Measurements from ENCODE around the gene DSCAM. TPM values are rescaled to one million over a fixed set of nuclear protein-coding genes. Genes with fewer than 3 reads are reported as not detected.

DSCAM gene
- total RNA-seq, 1 donor: not detected

- no peak overlapping the region for H3K27ac ChIP-seq (ENCODE audit: low read depth, low read length)
- H3K4me2 ChIP-seq (ENCODE audit: insufficient read depth, low read length): no peak overlapping the region
- H3K79me2 ChIP-seq (ENCODE audit: insufficient read depth, low read length): no peaks in the 10 kb centered on the region
- no peaks in the 10 kb centered on the region for H3K4me1 ChIP-seq (ENCODE audit: insufficient read depth, low read length)
- no peaks in the 10 kb centered on the region for H3K9me3 ChIP-seq (ENCODE audit: low read depth, low read length)
- no peak overlapping the region for H3K4me3 ChIP-seq (ENCODE audit: insufficient read depth, low read length)
- no peaks in the 10 kb centered on the region for H3K36me3 ChIP-seq (ENCODE audit: insufficient read depth, low read length)
- no peak for DNase-seq (ENCODE audit: insufficient read length, low spot score, missing footprints)
- H4K20me1 ChIP-seq (ENCODE audit: insufficient read depth, low read length): no peaks in the 10 kb centered on the region
- TF ChIP-seq CTCF (IDR thresholded peaks at IDR 0.05; ENCODE audit: extremely low read depth, low read depth, low read length): no peak
- no peaks in the 10 kb centered on the region for H3K27me3 ChIP-seq (ENCODE audit: insufficient read depth, low read length)
- H2AFZ ChIP-seq (ENCODE audit: low read length): no peak overlapping the region
Measured at GRCh38 chr21:40555021-40555528, 291.9 kb downstream of the DSCAM start.

GRCh38 chr21:40553781-40554180, 293.2 kb downstream of the DSCAM start:
- H3K79me2 ChIP-seq (ENCODE audit: insufficient read depth, low read length): no peaks in the 10 kb centered on the region
- no peak for DNase-seq (ENCODE audit: insufficient read length, low spot score, missing footprints)
- no peak overlapping the region for H3K4me2 ChIP-seq (ENCODE audit: insufficient read depth, low read length)
- no peak for TF ChIP-seq CTCF (IDR thresholded peaks at IDR 0.05; ENCODE audit: extremely low read depth, low read depth, low read length)
- no peaks in the 10 kb centered on the region for H3K4me1 ChIP-seq (ENCODE audit: insufficient read depth, low read length)
- H3K4me3 ChIP-seq (ENCODE audit: insufficient read depth, low read length): no peak overlapping the region
- no peaks in the 10 kb centered on the region for H3K36me3 ChIP-seq (ENCODE audit: insufficient read depth, low read length)
- peaks cover 2% of the 10 kb centered on the region for H3K9me3 ChIP-seq (ENCODE audit: low read depth, low read length)
- no peaks in the 10 kb centered on the region for H3K27me3 ChIP-seq (ENCODE audit: insufficient read depth, low read length)
- no peak overlapping the region for H3K27ac ChIP-seq (ENCODE audit: low read depth, low read length)
- H4K20me1 ChIP-seq (ENCODE audit: insufficient read depth, low read length): no peaks in the 10 kb centered on the region
- H2AFZ ChIP-seq (ENCODE audit: low read length): no peak overlapping the region

- TF ChIP-seq CTCF (IDR thresholded peaks at IDR 0.05; ENCODE audit: extremely low read depth, low read depth, low read length): no peak
- H3K27ac ChIP-seq (ENCODE audit: low read depth, low read length): no peak overlapping the region
- no peaks in the 10 kb centered on the region for H3K36me3 ChIP-seq (ENCODE audit: insufficient read depth, low read length)
- H3K4me2 ChIP-seq (ENCODE audit: insufficient read depth, low read length): no peak overlapping the region
- no peaks in the 10 kb centered on the region for H3K4me1 ChIP-seq (ENCODE audit: insufficient read depth, low read length)
- H3K4me3 ChIP-seq (ENCODE audit: insufficient read depth, low read length): no peak overlapping the region
- peaks cover 6% of the 10 kb centered on the region for H3K9me3 ChIP-seq (ENCODE audit: low read depth, low read length)
- H3K27me3 ChIP-seq (ENCODE audit: insufficient read depth, low read length): no peaks in the 10 kb centered on the region
- H4K20me1 ChIP-seq (ENCODE audit: insufficient read depth, low read length): no peaks in the 10 kb centered on the region
- no peak for DNase-seq (ENCODE audit: insufficient read length, low spot score, missing footprints)
- H2AFZ ChIP-seq (ENCODE audit: low read length): no peak overlapping the region
- H3K79me2 ChIP-seq (ENCODE audit: insufficient read depth, low read length): no peaks in the 10 kb centered on the region
Measured at GRCh38 chr21:40547906-40548513, 298.9 kb downstream of the DSCAM start.

GRCh38 chr21:40546647-40547046, 300.3 kb downstream of the DSCAM start:
- Histone ChIP-seq H3K79me2 (ENCODE audit: insufficient read depth, low read length) (no peaks in the 10 kb centered on the region), H3K27me3 (ENCODE audit: insufficient read depth, low read length) (no peaks in the 10 kb centered on the region), H3K4me2 (ENCODE audit: insufficient read depth, low read length) (no peak overlapping the region), H3K4me1 (ENCODE audit: insufficient read depth, low read length) (no peaks in the 10 kb centered on the region), H2AFZ (ENCODE audit: low read length) (no peak overlapping the region), H3K9me3 (ENCODE audit: low read depth, low read length) (peaks cover 7% of the 10 kb centered on the region), H3K36me3 (ENCODE audit: insufficient read depth, low read length) (no peaks in the 10 kb centered on the region), H4K20me1 (ENCODE audit: insufficient read depth, low read length) (no peaks in the 10 kb centered on the region), H3K4me3 (ENCODE audit: insufficient read depth, low read length) (no peak overlapping the region), H3K27ac (ENCODE audit: low read depth, low read length) (no peak overlapping the region)
- no peak for TF ChIP-seq CTCF (IDR thresholded peaks at IDR 0.05; ENCODE audit: extremely low read depth, low read depth, low read length)
- DNase-seq (ENCODE audit: insufficient read length, low spot score, missing footprints): no peak

All from osteoblast (primary cell).